A549 (cell line): Measurements from ENCODE around the gene CHCHD6. TPM values are rescaled to one million over a fixed set of nuclear protein-coding genes. Genes with fewer than 3 reads are reported as not detected.

Source experiments
- ATAC-seq, 2 experiments: fragments of 200-7000 bp in 1 of 2; fragments of >200 bp in 1 of 2; cut with Nextera tagmentation in 1 of 2; cut with Tn5 transposase in 1 of 2; 3 replicates each; pipeline versions ENCODE4 v1.8.0 to v1.9.1; 2018 to 2020; ENCODE audit warnings: mild to moderate bottlenecking in 1 of 2, moderate library complexity in 1 of 2
- CTCF ChIA-PET: fragments of 300-600 bp; sonication (Branson Sonifier 250); formaldehyde crosslinking; extraction: SDS; loops from one replicate; lab custom pipeline; 2021; ENCODE audit warnings: antibody characterized with exemption, inconsistent platforms; lab: Yijun Ruan, JAX
- POLR2A ChIA-PET: fragments of 350-600 bp; formaldehyde crosslinking; extraction: SDS; loops from one replicate; lab custom pipeline; 2021; ENCODE audit warnings: antibody characterized with exemption, inconsistent platforms; lab: Yijun Ruan, JAX
- DNase-seq, 2 experiments: peaks; one replicate each; pipeline versions ENCODE4 v3.0.0 to v3.0.0-alpha.2; 2011 to 2016; ENCODE audit warnings: low read depth in 1 of 2, low spot score in 1 of 2
- FAIRE-seq: peaks from 2 replicates; lab custom pipeline; 2011; peaks lifted over from hg19 to GRCh38; lab: Jason Lieb, UNC
- H3K27ac ChIP-seq, 2 experiments: fragments of >200 bp; sonication (Bioruptor Twin); formaldehyde crosslinking; 3 replicates each; pipeline ENCODE4 v1.5.1; 2016 to 2017
- H3K4me1 ChIP-seq: fragments of >200 bp; sonication (Bioruptor Twin); formaldehyde crosslinking; 3 replicates; pipeline ENCODE4 v1.6.1; 2016
- H3K4me2 ChIP-seq: fragments of >200 bp; sonication (Bioruptor Twin); formaldehyde crosslinking; 3 replicates; pipeline ENCODE4 v1.6.1; 2016
- H3K4me3 ChIP-seq: fragments of >200 bp; sonication (Bioruptor Twin); formaldehyde crosslinking; 3 replicates; pipeline ENCODE4 v1.5.1; 2016
- H3K9me3 ChIP-seq: fragments of >200 bp; sonication (Bioruptor Twin); formaldehyde crosslinking; 3 replicates; pipeline ENCODE4 v1.6.1; 2016
- CBX8 ChIP-seq: fragments of 200-600 bp; sonication (generic); IDR thresholded peaks from 2 replicates; pipeline ENCODE4 v1.6.1; 2016
- CEBPB ChIP-seq, 2 experiments: fragments of >200 bp in 1 of 2; sonication (Bioruptor Twin) in 1 of 2; formaldehyde crosslinking in 1 of 2; IDR thresholded peaks; 2 replicates each; pipeline ENCODE4 v1.6.1; 2012 to 2016
- CHD4 ChIP-seq: fragments of 200-600 bp; sonication (generic); IDR thresholded peaks from 2 replicates; pipeline ENCODE4 v1.6.1; 2016; ENCODE audit warnings: antibody characterized with exemption, mild to moderate bottlenecking, borderline replicate concordance
- EHMT2 ChIP-seq: fragments of 200-600 bp; sonication (generic); IDR thresholded peaks from 2 replicates; pipeline ENCODE4 v1.6.1; 2016; ENCODE audit warnings: antibody characterized with exemption, low read depth, mild to moderate bottlenecking, moderate library complexity
- EP300 ChIP-seq, 2 experiments: fragments of >200 bp; sonication (Bioruptor Twin); formaldehyde crosslinking; IDR thresholded peaks; 2 replicates in 1 of 2; 3 replicates in 1 of 2; pipeline ENCODE4 v1.6.1; 2016 to 2017
- ESRRA ChIP-seq: fragments of 150-350 bp; IDR thresholded peaks from 2 replicates; pipeline ENCODE4 v1.6.1; 2014; ENCODE audit warnings: mild to moderate bottlenecking, low read length, borderline replicate concordance
- FOSL2 ChIP-seq, 2 experiments: fragments of 450-650 bp in 1 of 2; fragments of >200 bp in 1 of 2; sonication (Bioruptor Twin) in 1 of 2; formaldehyde crosslinking; IDR thresholded peaks; 2 replicates each; pipeline versions ENCODE4 v1.5.0 to v1.6.1; 2016 to 2020; ENCODE audit warnings: mild to moderate bottlenecking in 1 of 2, moderate library complexity in 1 of 2
- GATA3 ChIP-seq: IDR thresholded peaks from 2 replicates; pipeline ENCODE4 v1.6.1; 2012; ENCODE audit warnings: borderline replicate concordance
- HEYL ChIP-seq: fragments of 250-450 bp; sonication (Bioruptor Pico); IDR thresholded peaks from 2 replicates; pipeline ENCODE4 v1.8.0; 2021; ENCODE audit warnings: mild to moderate bottlenecking, moderate library complexity
- HOXB13 ChIP-seq: fragments of 250-450 bp; sonication (Bioruptor Pico); IDR thresholded peaks from 2 replicates; pipeline ENCODE4 v1.5.0; 2020; ENCODE audit warnings: low read depth, mild to moderate bottlenecking, moderate library complexity
- KDM1A ChIP-seq: fragments of 200-600 bp; sonication (generic); IDR thresholded peaks from 2 replicates; pipeline ENCODE4 v1.6.1; 2016; ENCODE audit warnings: low read depth, mild to moderate bottlenecking
- KDM5A ChIP-seq: fragments of 200-600 bp; sonication (generic); IDR thresholded peaks from 2 replicates; pipeline ENCODE4 v1.6.1; 2016; ENCODE audit warnings: antibody characterized with exemption, mild to moderate bottlenecking
- MYC ChIP-seq: IDR thresholded peaks from 2 replicates; pipeline ENCODE4 v1.6.1; 2012; ENCODE audit warnings: mild to moderate bottlenecking, inconsistent platforms, low read length, improper control_type of control experiment, borderline replicate concordance
- POLR2AphosphoS2 ChIP-seq: conservative IDR thresholded peaks from 2 replicates; pipeline ENCODE4 v1.6.1; 2012; ENCODE audit warnings: low read length, improper control_type of control experiment, inconsistent platforms
- RARB ChIP-seq: fragments of 250-450 bp; sonication (Bioruptor Pico); IDR thresholded peaks from 2 replicates; pipeline ENCODE4 v1.8.0; 2021; ENCODE audit warnings: mild to moderate bottlenecking, moderate library complexity
- RNF2 ChIP-seq: fragments of 200-600 bp; sonication (generic); IDR thresholded peaks from 2 replicates; pipeline ENCODE4 v1.6.1; 2016; ENCODE audit warnings: low read depth, mild to moderate bottlenecking, antibody characterized with exemption, moderate library complexity, borderline replicate concordance
- SREBF2 ChIP-seq: fragments of 450-650 bp; IDR thresholded peaks from 2 replicates; pipeline ENCODE4 v1.6.1; 2014; ENCODE audit warnings: mild to moderate bottlenecking, moderate library complexity
- TFCP2L1 ChIP-seq: fragments of 250-450 bp; sonication (Bioruptor Pico); IDR thresholded peaks from 2 replicates; pipeline ENCODE4 v1.5.0; 2021; ENCODE audit warnings: mild to moderate bottlenecking
- ZSCAN20 ChIP-seq: fragments of 250-450 bp; sonication (Bioruptor Pico); IDR thresholded peaks from 2 replicates; pipeline ENCODE4 v1.8.0; 2022; ENCODE audit warnings: mild to moderate bottlenecking, moderate library complexity
- WGBS: methylation state at CpG from one replicate; pipeline ENCODE4 v1.1.6; 2017; ENCODE audit errors: missing lambda C conversion rate; 5-methylcytosine and 5-hydroxymethylcytosine counted together
- polyA plus RNA-seq, 4 experiments: library from polyadenylated mRNA; depleted of rRNA in 3 of 4; stranded (reverse); fragments of >200 nt; fragmentation: RNase III in 1 of 4; extraction: RNeasy Plus Mini Kit Qiagen cat#74134 plus additional on column Dnase treatment in 1 of 4; gene quantifications; 2 replicates in 3 of 4; 3 replicates in 1 of 4; pipeline ENCODE4 v1.2.3, GENCODE V29; 2011 to 2017
- TF ChIP-seq, protein P1 (sequence below): fragments of >200 bp; sonication (Bioruptor Twin); formaldehyde crosslinking; IDR thresholded peaks from 2 replicates; pipeline ENCODE4 v1.6.1; 2016
- TF ChIP-seq, protein P2 (sequence below): IDR thresholded peaks from 2 replicates; pipeline ENCODE4 v1.6.1; 2012
- TF ChIP-seq, protein P3 (sequence below): fragments of 450-650 bp; IDR thresholded peaks from 2 replicates; pipeline ENCODE4 v1.6.1; 2014; ENCODE audit warnings: antibody characterized with exemption
- TF ChIP-seq, protein P4 (sequence below): fragments of 250-450 bp; sonication (Bioruptor Pico); IDR thresholded peaks from 2 replicates; pipeline ENCODE4 v1.5.0; 2020; ENCODE audit warnings: low read depth, mild to moderate bottlenecking, moderate library complexity

Gene CHCHD6
- polyA plus RNA-seq, 2 of the 4 experiments (the other 2 are of a cell fraction) = 15.0 to 18.1 TPM

DNA sequence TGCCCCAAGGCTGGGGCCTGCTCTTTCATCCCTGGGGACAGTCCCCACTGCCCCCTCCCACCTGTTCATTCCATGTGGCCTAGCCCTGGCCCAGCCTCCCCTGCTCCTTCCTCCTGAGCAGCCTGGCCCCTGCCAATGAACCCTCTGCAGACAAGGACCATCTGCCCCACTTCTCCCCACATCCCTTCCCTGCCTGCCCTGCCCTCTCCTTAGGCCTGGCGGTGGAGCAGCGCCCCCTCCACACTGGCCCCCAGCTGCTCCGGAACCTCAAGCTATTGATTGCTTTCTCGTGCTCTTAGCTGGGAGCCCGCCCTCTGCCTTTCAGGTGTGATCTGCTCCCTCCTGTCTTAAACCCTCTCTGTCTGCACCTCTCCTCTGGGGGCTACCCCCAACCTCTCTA is 286.9 kb downstream of the CHCHD6 start:
- Histone ChIP-seq H3K27ac (no peak overlapping the region), H3K9me3 (no peaks in the 10 kb centered on the region), H3K4me2 (no peak overlapping the region), H3K4me3 (no peak overlapping the region), H3K4me1 (no peaks in the 10 kb centered on the region)
- ChIA-PET POLR2A (no interaction called here), CTCF (no interaction called here)
- DNase-seq = no peak
- WGBS = 81% methylated on average over 5 of the region's 5 CpGs
- TF ChIP-seq CEBPB (IDR thresholded peaks at IDR 0.05) (no peak), POLR2AphosphoS2 (no peak), RNF2 (no peak), SREBF2 (no peak), TFCP2L1 (no peak), HEYL (CRISPR knock-in tag) (no peak), RARB (CRISPR knock-in tag) (no peak), EP300 (IDR thresholded peaks at IDR 0.05) (no peak)
- TF ChIP-seq, protein P1, sequence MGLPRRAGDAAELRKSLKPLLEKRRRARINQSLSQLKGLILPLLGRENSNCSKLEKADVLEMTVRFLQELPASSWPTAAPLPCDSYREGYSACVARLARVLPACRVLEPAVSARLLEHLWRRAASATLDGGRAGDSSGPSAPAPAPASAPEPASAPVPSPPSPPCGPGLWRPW = no peak
- TF ChIP-seq, protein P2, sequence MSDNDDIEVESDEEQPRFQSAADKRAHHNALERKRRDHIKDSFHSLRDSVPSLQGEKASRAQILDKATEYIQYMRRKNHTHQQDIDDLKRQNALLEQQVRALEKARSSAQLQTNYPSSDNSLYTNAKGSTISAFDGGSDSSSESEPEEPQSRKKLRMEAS = no peak
- TF ChIP-seq, protein P3, sequence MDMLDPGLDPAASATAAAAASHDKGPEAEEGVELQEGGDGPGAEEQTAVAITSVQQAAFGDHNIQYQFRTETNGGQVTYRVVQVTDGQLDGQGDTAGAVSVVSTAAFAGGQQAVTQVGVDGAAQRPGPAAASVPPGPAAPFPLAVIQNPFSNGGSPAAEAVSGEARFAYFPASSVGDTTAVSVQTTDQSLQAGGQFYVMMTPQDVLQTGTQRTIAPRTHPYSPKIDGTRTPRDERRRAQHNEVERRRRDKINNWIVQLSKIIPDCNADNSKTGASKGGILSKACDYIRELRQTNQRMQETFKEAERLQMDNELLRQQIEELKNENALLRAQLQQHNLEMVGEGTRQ = no peak
- TF ChIP-seq, all 56 proteins: peak for 0
- FAIRE-seq (no peak), ATAC-seq (no peak)

DNA sequence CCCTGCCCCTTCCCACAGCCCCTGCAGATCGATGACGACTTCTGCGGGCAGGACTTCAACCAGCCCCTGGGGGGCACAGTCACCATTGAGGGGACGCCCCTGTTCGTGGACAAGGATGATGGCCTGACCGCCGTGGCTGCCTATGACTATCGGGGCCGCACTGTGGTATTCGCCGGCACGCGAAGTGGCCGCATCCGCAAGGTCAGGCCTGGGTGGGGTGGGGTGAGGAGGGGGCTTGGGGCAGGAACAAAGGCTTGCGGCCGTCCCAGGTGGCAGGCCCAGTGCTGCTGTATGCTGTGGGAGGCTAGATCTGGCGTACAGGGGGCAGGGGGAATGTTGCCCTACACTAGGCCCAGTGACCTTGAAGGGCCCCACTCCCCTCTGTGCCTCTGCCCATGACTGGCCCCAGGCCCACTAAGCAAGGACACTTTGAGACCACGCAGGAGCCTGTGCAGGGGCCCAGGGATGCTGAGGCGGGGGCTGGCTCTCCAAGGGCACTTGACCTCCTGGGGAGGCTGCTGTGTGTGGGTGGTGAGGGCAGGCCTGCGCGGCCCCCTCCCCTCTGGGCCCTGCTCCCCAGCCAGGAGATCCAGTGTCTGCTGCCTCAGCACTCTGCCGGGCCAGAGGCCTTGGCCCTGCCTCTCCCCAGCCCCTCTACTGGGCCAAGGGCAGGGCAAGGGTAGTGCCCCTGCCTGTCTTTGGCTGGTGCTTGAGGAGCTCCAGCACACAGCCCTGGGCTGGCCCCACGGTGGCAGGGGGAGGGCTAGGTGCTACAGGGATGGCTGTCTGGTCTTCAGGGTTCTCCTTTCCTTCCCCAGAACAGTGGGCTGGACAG is 287.5 kb downstream of the CHCHD6 start:
- DNase-seq = no peak
- ChIA-PET POLR2A (interaction anchor here (0.6 kb wide), 1 partner anchor 833 kb away, joined by 3 read pairs; no protein-coding TSS in a partner anchor), CTCF (interaction anchor here (0.9 to 1.3 kb wide), 2 partner anchors 8 to 240 kb away, joined by 3 to 4 read pairs; no protein-coding TSS in a partner anchor)
- Histone ChIP-seq H3K9me3 (no peaks in the 10 kb centered on the region), H3K4me1 (no peaks in the 10 kb centered on the region), H3K27ac (no peak overlapping the region), H3K4me2 (no peak overlapping the region), H3K4me3 (no peak overlapping the region)
- ATAC-seq = no peak
- no CpG with 5 or more reads among the region's 24 CpGs for WGBS
- TF ChIP-seq KDM1A (no peak), KDM5A (no peak), FOSL2 (IDR thresholded peaks at IDR 0.05) (no peak), FOSL2 (CRISPR knock-in tag; IDR thresholded peaks at IDR 0.05) (no peak), ZSCAN20 (CRISPR knock-in tag) (no peak), RNF2 (no peak), EHMT2 (no peak), HOXB13 (CRISPR knock-in tag) (no peak), MYC (no peak), CBX8 (no peak), ESRRA (no peak), GATA3 (no peak), CHD4 (no peak)
- TF ChIP-seq, protein P4, sequence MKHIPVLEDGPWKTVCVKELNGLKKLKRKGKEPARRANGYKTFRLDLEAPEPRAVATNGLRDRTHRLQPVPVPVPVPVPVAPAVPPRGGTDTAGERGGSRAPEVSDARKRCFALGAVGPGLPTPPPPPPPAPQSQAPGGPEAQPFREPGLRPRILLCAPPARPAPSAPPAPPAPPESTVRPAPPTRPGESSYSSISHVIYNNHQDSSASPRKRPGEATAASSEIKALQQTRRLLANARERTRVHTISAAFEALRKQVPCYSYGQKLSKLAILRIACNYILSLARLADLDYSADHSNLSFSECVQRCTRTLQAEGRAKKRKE = no peak
- TF ChIP-seq, protein P3 = no peak
- TF ChIP-seq, protein P1 = no peak
- no peak for FAIRE-seq
